Measurements from ENCODE around the gene C1RL.

C1RL gene

DNA sequence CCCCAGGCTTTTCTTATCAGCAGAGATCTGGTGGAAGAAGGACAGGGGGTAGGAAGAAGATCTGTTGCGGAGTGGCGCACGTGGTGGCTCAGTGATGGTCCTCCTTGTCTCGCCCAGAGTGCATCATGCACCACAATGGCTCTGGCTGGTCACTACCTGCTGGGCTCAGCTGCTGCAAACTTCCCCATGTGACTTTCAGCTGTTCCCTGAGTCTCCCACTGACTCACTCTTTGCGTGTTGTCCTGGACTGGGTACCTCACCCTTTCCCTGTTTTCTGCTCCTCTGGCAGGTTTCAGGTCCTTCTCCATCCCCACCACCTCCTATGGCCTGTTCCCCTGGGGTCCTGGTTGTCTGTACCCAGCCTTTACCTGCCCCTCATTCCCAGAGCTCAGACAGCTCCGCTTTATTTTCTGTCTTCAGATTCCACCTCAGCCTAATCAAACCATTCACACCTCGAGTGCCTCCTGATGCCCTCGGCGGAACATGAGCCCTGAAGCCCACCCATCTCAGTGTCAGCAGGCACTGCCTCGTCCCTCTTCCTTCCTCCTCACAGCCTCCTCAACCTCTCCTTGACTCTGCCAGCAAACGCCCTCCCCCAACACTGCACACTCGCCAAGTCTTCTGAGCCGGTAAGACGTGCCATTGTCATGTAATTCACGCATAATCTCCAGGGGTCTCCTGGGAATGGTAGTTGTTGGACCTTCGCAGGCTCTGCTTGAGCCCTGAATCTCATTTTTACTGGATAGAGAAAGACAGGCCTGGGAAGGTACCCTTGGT lies 18.6 kb downstream of the C1RL start:
- Histone ChIP-seq H2AFZ (ENCODE audit: low read length) (no peak overlapping the region), H3K79me2 (ENCODE audit: low read length) (no peaks in the 10 kb centered on the region), H3K4me3 (ENCODE audit: low read length) (no peak overlapping the region), H4K20me1 (ENCODE audit: insufficient read depth, low read length) (no peaks in the 10 kb centered on the region), H3K36me3 (replicated peaks; ENCODE audit: insufficient read depth, low read length) (no peaks in the 10 kb centered on the region), H3K4me1 (ENCODE audit: low read length) (peaks cover 5% of the 10 kb centered on the region; the same call in 1 of the 2 replicates), H3K4me2 (ENCODE audit: low read depth, low read length) (no peak overlapping the region), H3K9ac (ENCODE audit: low read length) (no peak overlapping the region), H3K9me3 (replicated peaks; ENCODE audit: insufficient read depth, low read length) (no peaks in the 10 kb centered on the region), H3K9me2 (replicated peaks; ENCODE audit: insufficient read depth, low read length) (no peaks in the 10 kb centered on the region), H3F3A (ENCODE audit: insufficient read depth, low read length) (no peaks in the 10 kb centered on the region), H3K27me3 (replicated peaks; ENCODE audit: insufficient read depth, low read length) (no peaks in the 10 kb centered on the region), H3K27ac (ENCODE audit: low read length) (no peak overlapping the region)
- TF ChIP-seq, protein P1, sequence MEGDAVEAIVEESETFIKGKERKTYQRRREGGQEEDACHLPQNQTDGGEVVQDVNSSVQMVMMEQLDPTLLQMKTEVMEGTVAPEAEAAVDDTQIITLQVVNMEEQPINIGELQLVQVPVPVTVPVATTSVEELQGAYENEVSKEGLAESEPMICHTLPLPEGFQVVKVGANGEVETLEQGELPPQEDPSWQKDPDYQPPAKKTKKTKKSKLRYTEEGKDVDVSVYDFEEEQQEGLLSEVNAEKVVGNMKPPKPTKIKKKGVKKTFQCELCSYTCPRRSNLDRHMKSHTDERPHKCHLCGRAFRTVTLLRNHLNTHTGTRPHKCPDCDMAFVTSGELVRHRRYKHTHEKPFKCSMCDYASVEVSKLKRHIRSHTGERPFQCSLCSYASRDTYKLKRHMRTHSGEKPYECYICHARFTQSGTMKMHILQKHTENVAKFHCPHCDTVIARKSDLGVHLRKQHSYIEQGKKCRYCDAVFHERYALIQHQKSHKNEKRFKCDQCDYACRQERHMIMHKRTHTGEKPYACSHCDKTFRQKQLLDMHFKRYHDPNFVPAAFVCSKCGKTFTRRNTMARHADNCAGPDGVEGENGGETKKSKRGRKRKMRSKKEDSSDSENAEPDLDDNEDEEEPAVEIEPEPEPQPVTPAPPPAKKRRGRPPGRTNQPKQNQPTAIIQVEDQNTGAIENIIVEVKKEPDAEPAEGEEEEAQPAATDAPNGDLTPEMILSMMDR (IDR thresholded peaks at IDR 0.05; ENCODE audit: low read length): no peak
- TF ChIP-seq EZH2phosphoT487 (IDR thresholded peaks at IDR 0.05; ENCODE audit: low read length): no peak
- no peak for TF ChIP-seq EZH2 (optimal IDR thresholded peaks at IDR 0.05; ENCODE audit: low read depth, low read length)
- no peak for DNase-seq

DNA sequence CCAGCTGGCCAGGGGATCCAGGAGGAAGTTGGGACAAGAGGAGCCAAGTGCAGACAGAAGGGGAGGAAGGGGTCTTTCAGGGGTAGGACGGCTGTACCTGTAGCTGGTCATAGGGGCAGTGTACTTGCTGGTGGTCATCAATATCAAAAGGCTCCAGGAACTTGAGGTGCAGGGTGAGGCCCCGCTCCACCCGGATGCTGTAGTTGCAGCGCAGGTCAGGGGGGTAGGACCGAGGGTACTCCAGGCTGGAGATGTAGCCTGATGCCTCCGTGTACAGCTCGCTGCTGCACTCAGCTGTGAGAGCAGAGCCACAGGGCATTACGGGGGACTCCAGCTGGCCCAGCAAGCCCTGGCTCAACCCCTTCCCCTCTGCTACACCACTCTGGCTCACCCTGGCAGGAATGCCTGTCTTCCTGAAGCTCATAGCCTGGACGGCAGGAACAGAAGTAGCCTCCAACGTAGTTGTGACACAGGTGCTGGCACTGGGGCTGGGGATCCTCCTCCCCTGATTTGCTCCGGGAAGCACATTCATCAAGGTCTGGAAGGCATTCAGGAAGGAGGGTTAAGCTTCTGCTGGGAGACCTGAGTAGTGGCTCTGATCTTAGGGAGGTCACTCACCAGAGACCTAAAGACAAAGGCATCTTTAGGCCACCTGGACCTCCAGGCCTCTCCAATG lies 19.7 kb downstream of the C1RL start:
- no peak overlapping the region for H2AFZ ChIP-seq (ENCODE audit: low read length)
- DNase-seq: no peak
- H3K27me3 ChIP-seq (replicated peaks; ENCODE audit: insufficient read depth, low read length): no peaks in the 10 kb centered on the region
- no peaks in the 10 kb centered on the region for H3K36me3 ChIP-seq (replicated peaks; ENCODE audit: insufficient read depth, low read length)
- no peaks in the 10 kb centered on the region for H3F3A ChIP-seq (ENCODE audit: insufficient read depth, low read length)
- H3K4me1 ChIP-seq (ENCODE audit: low read length): peaks cover 5% of the 10 kb centered on the region; the same call in 1 of the 2 replicates
- H4K20me1 ChIP-seq (ENCODE audit: insufficient read depth, low read length): no peaks in the 10 kb centered on the region
- H3K9me2 ChIP-seq (replicated peaks; ENCODE audit: insufficient read depth, low read length): no peaks in the 10 kb centered on the region
- no peaks in the 10 kb centered on the region for H3K79me2 ChIP-seq (ENCODE audit: low read length)
- H3K27ac ChIP-seq (ENCODE audit: low read length): no peak overlapping the region
- no peaks in the 10 kb centered on the region for H3K9me3 ChIP-seq (replicated peaks; ENCODE audit: insufficient read depth, low read length)
- H3K4me2 ChIP-seq (ENCODE audit: low read depth, low read length): no peak overlapping the region
- TF ChIP-seq, protein P1 (IDR thresholded peaks at IDR 0.05; ENCODE audit: low read length): no peak
- TF ChIP-seq EZH2phosphoT487 (IDR thresholded peaks at IDR 0.05; ENCODE audit: low read length) (no peak), EZH2 (optimal IDR thresholded peaks at IDR 0.05; ENCODE audit: low read depth, low read length) (no peak)
- H3K9ac ChIP-seq (ENCODE audit: low read length): no peak overlapping the region
- H3K4me3 ChIP-seq (ENCODE audit: low read length): no peak overlapping the region

DNA sequence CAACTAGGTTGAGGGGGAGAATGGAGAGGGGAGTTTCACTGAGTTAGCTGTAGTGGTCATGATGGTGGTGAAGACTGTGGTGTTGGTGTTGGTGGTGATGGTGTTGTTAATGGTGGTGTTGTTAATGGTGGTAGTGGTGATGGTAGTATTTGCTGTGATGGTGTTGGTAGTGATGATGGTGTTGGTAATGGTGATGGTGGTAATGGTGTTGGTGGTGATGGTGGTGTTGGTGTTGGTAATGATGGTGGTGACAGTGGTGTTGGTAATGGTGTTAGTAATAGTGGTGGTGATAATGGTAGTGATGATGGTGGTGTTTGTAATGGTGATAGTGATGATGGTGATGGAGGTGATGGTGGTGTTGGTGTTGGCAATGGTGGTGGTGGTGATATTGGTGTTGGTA lies 25.9 kb downstream of the C1RL start:
- no peaks in the 10 kb centered on the region for H3K27me3 ChIP-seq (replicated peaks; ENCODE audit: insufficient read depth, low read length)
- no peak overlapping the region for H3K27ac ChIP-seq (ENCODE audit: low read length)
- H3K4me3 ChIP-seq (ENCODE audit: low read length): no peak overlapping the region
- no peaks in the 10 kb centered on the region for H3F3A ChIP-seq (ENCODE audit: insufficient read depth, low read length)
- H3K9ac ChIP-seq (ENCODE audit: low read length): no peak overlapping the region
- no peaks in the 10 kb centered on the region for H3K36me3 ChIP-seq (replicated peaks; ENCODE audit: insufficient read depth, low read length)
- no peaks in the 10 kb centered on the region for H3K9me2 ChIP-seq (replicated peaks; ENCODE audit: insufficient read depth, low read length)
- no peaks in the 10 kb centered on the region for H4K20me1 ChIP-seq (ENCODE audit: insufficient read depth, low read length)
- H2AFZ ChIP-seq (ENCODE audit: low read length): no peak overlapping the region
- DNase-seq: no peak
- TF ChIP-seq EZH2phosphoT487 (IDR thresholded peaks at IDR 0.05; ENCODE audit: low read length): no peak
- no peak for TF ChIP-seq EZH2 (optimal IDR thresholded peaks at IDR 0.05; ENCODE audit: low read depth, low read length)
- TF ChIP-seq, protein P1 (IDR thresholded peaks at IDR 0.05; ENCODE audit: low read length): no peak
- no peaks in the 10 kb centered on the region for H3K79me2 ChIP-seq (ENCODE audit: low read length)
- no peaks in the 10 kb centered on the region for H3K4me1 ChIP-seq (ENCODE audit: low read length)
- H3K9me3 ChIP-seq (replicated peaks; ENCODE audit: insufficient read depth, low read length): no peaks in the 10 kb centered on the region
- H3K4me2 ChIP-seq (ENCODE audit: low read depth, low read length): no peak overlapping the region

Data from MM.1S (cell line).